Measurements from ENCODE around the gene SMURF2. TPM values are rescaled to one million over a fixed set of nuclear protein-coding genes. Genes with fewer than 3 reads are reported as not detected.

The SMURF2 gene
- total and polyA plus RNA-seq, 9 of the 15 experiments (the other 6 are each of a cell fraction or from before 2014, with no cell fraction given) = 3.8 to 22.0 (median 14.8) TPM

GRCh38 chr17:64579917-64580316 lies 82.2 kb downstream of the SMURF2 start:
- ATAC-seq = no peak
- no peaks in the 10 kb centered on the region for H3K9me3 ChIP-seq (replicated peaks; ENCODE audit: control insufficient read depth, insufficient read depth, low read depth, low read length)
- no peaks in the 10 kb centered on the region for H3K79me2 ChIP-seq (ENCODE audit: control insufficient read depth, insufficient read depth, low read length)
- no TSS peak for BruUV-seq (replicated peaks)
- FAIRE-seq = no peak
- no peak for DNase-seq (ENCODE audit: extremely low read depth in 1 of 4, low spot score in 3 of 4)
- H4K20me1 ChIP-seq (replicated peaks; ENCODE audit: control insufficient read depth, insufficient read depth, low read length) = no peaks in the 10 kb centered on the region
- POLR2A ChIA-PET = interaction anchor here (0.9 kb wide), 1 partner anchor 9 kb away, joined by 3 read pairs; no protein-coding TSS in a partner anchor
- no peaks in the 10 kb centered on the region for H3K9me1 ChIP-seq (ENCODE audit: control insufficient read depth, insufficient read depth, low read length)
- in situ Hi-C loops (cut with MboI) = no loop called here
- CTCF ChIA-PET (ENCODE audit: low intra/inter-chr PET ratio) = no interaction called here
- no peak overlapping the region for H3K27ac ChIP-seq (ENCODE audit: extremely low read depth, low read depth, low read length)
- WGBS (ENCODE audit: insufficient coverage, low coverage, missing lambda C conversion rate) = 82% methylated on average over 1 of the region's 1 CpG
- H3K36me3 ChIP-seq (ENCODE audit: control insufficient read depth, insufficient read depth, low read length) = peaks cover 26% of the 10 kb centered on the region
- intact Hi-C loops (cut with micrococcal nuclease) = no loop called here
- H3K4me2 ChIP-seq (ENCODE audit: insufficient read depth, low read length) = no peak overlapping the region
- H2AFZ ChIP-seq (ENCODE audit: low read depth, low read length) = no peak overlapping the region
- H3K9ac ChIP-seq (ENCODE audit: insufficient read depth in 1 of 2, low read depth in 2 of 2, low read length in 2 of 2) = no peak overlapping the region
- no peak overlapping the region for H3K4me3 ChIP-seq
- H3K4me1 ChIP-seq (replicated peaks in 1 of 2; ENCODE audit: control insufficient read depth in 2 of 2, insufficient read depth in 2 of 2, low read length in 2 of 2) = no peaks in the 10 kb centered on the region
- H3K27me3 ChIP-seq (ENCODE audit: control insufficient read depth in 2 of 2, insufficient read depth in 2 of 2, low read length in 2 of 2) = no peaks in the 10 kb centered on the region
- no peak for TF ChIP-seq SMC3 (conservative IDR thresholded peaks at IDR 0.05; ENCODE audit: insufficient read depth, low read depth, low read length)
- TF ChIP-seq SRF (CRISPR knock-in tag; IDR thresholded peaks at IDR 0.05) = no peak
- no peak for TF ChIP-seq CHD1 (IDR thresholded peaks at IDR 0.05; ENCODE audit: low read length)
- no peak for TF ChIP-seq SP2 (IDR thresholded peaks at IDR 0.05; ENCODE audit: extremely low read depth, low read depth, low read length, poor library complexity, severe bottlenecking)
- no peak for TF ChIP-seq MTA1 (IDR thresholded peaks at IDR 0.05; ENCODE audit: borderline replicate concordance)
- TF ChIP-seq RBM17 (IDR thresholded peaks at IDR 0.05; ENCODE audit: borderline replicate concordance, low read depth, low read length) = no peak
- TF ChIP-seq ATF3 (IDR thresholded peaks at IDR 0.05) = no peak
- TF ChIP-seq ATF3 (CRISPR knock-in tag; conservative IDR thresholded peaks at IDR 0.05) = no peak
- no peak for TF ChIP-seq IRF9 (tag; IDR thresholded peaks at IDR 0.05)
- TF ChIP-seq ZNF444 (CRISPR knock-in tag; IDR thresholded peaks at IDR 0.05) = no peak
- TF ChIP-seq HDAC8 (tag; IDR thresholded peaks at IDR 0.05) = no peak
- no peak for TF ChIP-seq ATF1 (CRISPR knock-in tag; IDR thresholded peaks at IDR 0.05)
- no peak for TF ChIP-seq ATF1 (tag; IDR thresholded peaks at IDR 0.05)
- TF ChIP-seq U2AF1 (optimal IDR thresholded peaks at IDR 0.05; ENCODE audit: low read depth, low read length) = no peak
- no peak for TF ChIP-seq HDGF (IDR thresholded peaks at IDR 0.05)
- TF ChIP-seq NKRF (IDR thresholded peaks at IDR 0.05; ENCODE audit: borderline replicate concordance) = no peak
- TF ChIP-seq POLR3G (IDR thresholded peaks at IDR 0.05; ENCODE audit: extremely low read depth, insufficient read length, insufficient replicate concordance) = no peak
- no peak for TF ChIP-seq MLX (CRISPR knock-in tag; conservative IDR thresholded peaks at IDR 0.05)

Data from K562 (cell line).